Measurements from ENCODE around the gene PES1.
"Not testable (repeated sequence)": the region's sequence is repeated elsewhere in the genome, so short reads cannot be mapped to it uniquely, and the experiment has no call there.

The PES1 gene

GRCh38 chr22:30541961-30542810 is 49.5 kb downstream of the PES1 start:
- H3K9me3 Mint-ChIP-seq, result no peaks in the 10 kb centered on the region
- no peak overlapping the region for H3K4me3 Mint-ChIP-seq
- H3K27me3 Mint-ChIP-seq (ENCODE audit: low read depth), result peaks cover 45% of the 10 kb centered on the region
- H3K4me1 Mint-ChIP-seq (ENCODE audit: low read depth), result no peaks in the 10 kb centered on the region
- H3K27ac Mint-ChIP-seq, result no peak overlapping the region
- DNase-seq (ENCODE audit: low spot score), result no peak
- H3K36me3 Mint-ChIP-seq (ENCODE audit: low read depth), result no peaks in the 10 kb centered on the region

GRCh38 chr22:30541511-30541910 is 50.2 kb downstream of the PES1 start:
- not testable (repeated sequence) for H3K9me3 Mint-ChIP-seq; H3K4me3 Mint-ChIP-seq; DNase-seq (ENCODE audit: low spot score); H3K27ac Mint-ChIP-seq; H3K36me3 Mint-ChIP-seq (ENCODE audit: low read depth); H3K4me1 Mint-ChIP-seq (ENCODE audit: low read depth)
- peaks cover 47% of the 10 kb centered on the region for H3K27me3 Mint-ChIP-seq (ENCODE audit: low read depth)

GRCh38 chr22:30539368-30539767 is 52.3 kb downstream of the PES1 start:
- peaks cover 4% of the 10 kb centered on the region for H3K4me1 Mint-ChIP-seq (ENCODE audit: low read depth)
- no peak overlapping the region for H3K4me3 Mint-ChIP-seq
- no peaks in the 10 kb centered on the region for H3K9me3 Mint-ChIP-seq
- DNase-seq (ENCODE audit: low spot score), result no peak
- H3K27ac Mint-ChIP-seq, result no peak overlapping the region
- peaks cover 39% of the 10 kb centered on the region for H3K27me3 Mint-ChIP-seq (ENCODE audit: low read depth)
- no peaks in the 10 kb centered on the region for H3K36me3 Mint-ChIP-seq (ENCODE audit: low read depth)

GRCh38 chr22:30538280-30538679 is 53.4 kb downstream of the PES1 start:
- Mint-ChIP-seq H3K27ac (no peak overlapping the region), H3K9me3 (no peaks in the 10 kb centered on the region), H3K4me1 (ENCODE audit: low read depth) (peaks cover 4% of the 10 kb centered on the region), H3K4me3 (no peak overlapping the region), H3K36me3 (ENCODE audit: low read depth) (no peaks in the 10 kb centered on the region), H3K27me3 (ENCODE audit: low read depth) (peaks cover 34% of the 10 kb centered on the region)
- no peak for DNase-seq (ENCODE audit: low spot score)

- DNase-seq (ENCODE audit: low spot score), result no peak
- Mint-ChIP-seq H3K27ac (no peak overlapping the region), H3K4me1 (ENCODE audit: low read depth) (peaks cover 4% of the 10 kb centered on the region), H3K4me3 (no peak overlapping the region), H3K27me3 (ENCODE audit: low read depth) (peaks cover 26% of the 10 kb centered on the region), H3K9me3 (no peaks in the 10 kb centered on the region), H3K36me3 (ENCODE audit: low read depth) (no peaks in the 10 kb centered on the region)
Measured at GRCh38 chr22:30537083-30537731, 54.5 kb downstream of the PES1 start.

- no peaks in the 10 kb centered on the region for H3K36me3 Mint-ChIP-seq (ENCODE audit: low read depth)
- no peaks in the 10 kb centered on the region for H3K9me3 Mint-ChIP-seq
- no peak overlapping the region for H3K27ac Mint-ChIP-seq
- no peak for DNase-seq (ENCODE audit: low spot score)
- no peak overlapping the region for H3K4me3 Mint-ChIP-seq
- peaks cover 14% of the 10 kb centered on the region for H3K27me3 Mint-ChIP-seq (ENCODE audit: low read depth)
- peaks cover 4% of the 10 kb centered on the region for H3K4me1 Mint-ChIP-seq (ENCODE audit: low read depth)
Measured at GRCh38 chr22:30535182-30535581, 56.5 kb downstream of the PES1 start.

- no peak overlapping the region for H3K4me3 Mint-ChIP-seq
- no peaks in the 10 kb centered on the region for H3K36me3 Mint-ChIP-seq (ENCODE audit: low read depth)
- no peak overlapping the region for H3K27ac Mint-ChIP-seq
- no peaks in the 10 kb centered on the region for H3K9me3 Mint-ChIP-seq
- no peak for DNase-seq (ENCODE audit: low spot score)
- H3K27me3 Mint-ChIP-seq (ENCODE audit: low read depth), result no peaks in the 10 kb centered on the region
- H3K4me1 Mint-ChIP-seq (ENCODE audit: low read depth), result peaks cover 4% of the 10 kb centered on the region
Measured at GRCh38 chr22:30531651-30532608, 59.8 kb downstream of the PES1 start.

GRCh38 chr22:30526656-30527055 is 65.1 kb downstream of the PES1 start:
- H3K4me3 Mint-ChIP-seq, result no peak overlapping the region
- DNase-seq (ENCODE audit: low spot score), result no peak
- H3K27ac Mint-ChIP-seq, result no peak overlapping the region
- H3K9me3 Mint-ChIP-seq, result no peaks in the 10 kb centered on the region
- H3K36me3 Mint-ChIP-seq (ENCODE audit: low read depth), result no peaks in the 10 kb centered on the region
- H3K4me1 Mint-ChIP-seq (ENCODE audit: low read depth), result no peaks in the 10 kb centered on the region
- H3K27me3 Mint-ChIP-seq (ENCODE audit: low read depth), result peaks cover 3% of the 10 kb centered on the region

Measured in T-helper 2 cell treated with Interferon-gamma antibody and Interleukin-4, amounts not matched to agents 5 μg/mL and 100 μg/mL, for 36 hours (primary cell).